ENCODE measurements around the gene RNU7-1.

RNU7-1 gene

DNA sequence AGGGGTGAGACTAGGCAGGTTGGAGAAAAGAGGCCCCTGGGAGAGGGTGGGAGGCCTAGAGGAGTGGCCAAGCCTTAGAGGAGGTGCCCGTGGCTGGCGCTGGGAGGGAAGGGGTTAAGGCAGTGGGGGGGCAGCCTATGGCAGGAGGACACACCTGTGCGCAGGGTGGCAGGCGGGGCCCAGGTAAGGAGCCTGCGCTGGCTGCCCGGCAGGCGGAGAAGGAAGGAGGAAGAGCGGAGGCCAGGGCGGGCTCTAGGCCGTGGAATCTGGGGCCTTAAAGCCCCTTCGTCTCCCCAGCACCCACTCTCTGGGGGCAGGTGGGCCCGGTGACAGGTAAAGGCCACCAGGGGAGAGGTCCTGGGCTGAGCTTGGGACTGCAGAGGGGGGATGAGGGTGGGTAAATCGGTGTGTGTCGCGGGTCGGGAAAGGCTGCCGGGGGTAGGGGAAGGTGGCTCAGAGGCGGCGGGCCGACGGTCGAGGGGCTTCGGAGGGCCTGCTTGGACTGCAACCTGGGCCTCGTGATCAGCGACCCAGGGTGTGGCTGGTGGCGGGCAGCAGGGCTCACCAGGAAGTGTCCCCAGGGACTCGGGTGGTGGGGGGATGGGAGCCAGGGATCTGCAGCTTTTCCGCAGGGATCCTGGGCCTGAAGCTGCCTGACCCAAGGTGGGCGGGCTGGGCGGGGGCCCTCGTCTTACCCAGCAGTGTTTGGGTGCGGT, 19.6 kb downstream of the RNU7-1 start:
- no peak for DNase-seq (ENCODE audit: low read depth in 2 of 2, low spot score in 1 of 2)

DNA sequence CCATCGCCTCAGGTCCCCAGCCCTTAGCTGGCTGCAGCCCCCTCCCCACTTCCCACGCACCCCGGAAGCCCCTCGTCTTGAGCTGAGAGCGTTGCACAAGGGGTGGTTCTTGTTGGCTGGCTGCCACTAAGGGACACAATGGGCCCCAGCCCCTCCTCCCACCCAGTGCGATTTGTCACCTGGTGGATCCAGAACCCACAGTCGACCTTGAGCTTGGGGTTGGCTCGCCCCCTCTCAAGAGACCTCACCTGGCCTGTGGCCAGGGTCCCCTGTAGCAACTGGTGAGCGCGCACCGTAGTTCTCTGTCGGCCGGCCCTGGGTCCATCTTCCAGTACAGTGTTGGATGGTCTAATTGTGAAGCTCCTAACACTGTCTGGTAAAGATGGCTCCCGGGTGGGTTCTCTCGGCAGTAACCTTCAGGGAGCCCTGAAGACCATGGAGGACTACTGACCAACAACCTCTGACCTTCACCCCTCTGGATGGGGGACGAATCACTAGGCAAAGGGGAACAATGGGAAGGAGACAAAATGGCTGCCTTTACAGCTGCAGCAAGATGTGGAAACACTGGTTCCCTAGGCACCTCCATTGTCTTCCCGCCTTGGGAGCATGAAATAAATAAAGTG, 20.3 kb downstream of the RNU7-1 start:
- no peak for DNase-seq (ENCODE audit: low read depth in 2 of 2, low spot score in 1 of 2)

DNA sequence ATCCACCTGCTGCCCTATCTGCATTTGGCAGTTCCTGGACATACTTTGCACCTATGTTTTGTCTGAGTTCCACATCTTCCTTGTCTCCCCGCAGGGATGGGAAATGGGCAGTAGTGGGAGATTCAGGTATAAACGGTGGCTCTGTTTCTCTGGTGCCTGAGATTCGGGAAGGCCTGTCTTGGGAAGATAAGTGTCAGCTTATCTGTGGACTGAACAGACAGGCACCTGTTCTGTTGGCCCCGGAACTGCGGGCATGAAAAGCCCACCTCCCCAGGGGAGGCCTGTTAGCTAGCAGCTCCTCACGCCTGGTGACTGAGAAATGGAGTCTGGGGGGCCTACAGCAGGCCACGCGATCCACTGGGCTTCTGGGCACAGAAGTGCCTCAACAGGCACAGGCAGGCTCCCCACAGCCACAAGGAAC, 21.0 kb downstream of the RNU7-1 start:
- no peak for DNase-seq (ENCODE audit: low read depth in 2 of 2, low spot score in 1 of 2)

DNA sequence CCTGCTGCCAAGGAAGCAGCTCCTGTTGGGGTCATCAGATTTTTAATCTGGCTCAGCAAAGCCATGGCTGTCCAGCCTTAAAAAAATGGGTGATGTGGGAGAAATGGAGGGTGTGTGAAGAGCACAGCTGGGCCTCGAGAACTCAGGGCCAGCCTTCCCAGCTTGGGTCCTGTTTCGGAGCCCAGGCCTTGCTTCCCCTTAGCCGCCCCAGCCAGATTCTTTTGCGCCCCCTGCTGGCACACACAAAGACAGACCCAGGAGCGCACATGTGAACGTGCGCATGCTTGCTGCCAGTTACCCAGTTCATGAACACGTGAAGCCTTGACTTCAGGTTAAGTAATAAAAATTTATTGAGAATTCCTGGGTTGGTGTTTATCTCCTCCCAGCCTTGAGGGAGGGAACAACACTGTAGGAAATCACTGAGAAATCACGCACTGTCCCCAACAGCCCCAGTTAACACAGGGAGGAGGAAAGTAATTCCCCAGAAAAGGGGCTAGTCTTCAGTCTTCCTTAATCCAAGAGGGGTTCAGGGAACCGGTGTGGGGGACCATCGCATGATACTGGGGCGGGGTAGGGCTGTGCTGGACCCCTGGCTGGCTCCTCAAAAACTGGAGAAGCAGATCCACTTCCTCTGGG, 21.5 kb downstream of the RNU7-1 start:
- peak; percentile 74 to 77 for DNase-seq (ENCODE audit: low read depth in 2 of 2, low spot score in 1 of 2)

DNA sequence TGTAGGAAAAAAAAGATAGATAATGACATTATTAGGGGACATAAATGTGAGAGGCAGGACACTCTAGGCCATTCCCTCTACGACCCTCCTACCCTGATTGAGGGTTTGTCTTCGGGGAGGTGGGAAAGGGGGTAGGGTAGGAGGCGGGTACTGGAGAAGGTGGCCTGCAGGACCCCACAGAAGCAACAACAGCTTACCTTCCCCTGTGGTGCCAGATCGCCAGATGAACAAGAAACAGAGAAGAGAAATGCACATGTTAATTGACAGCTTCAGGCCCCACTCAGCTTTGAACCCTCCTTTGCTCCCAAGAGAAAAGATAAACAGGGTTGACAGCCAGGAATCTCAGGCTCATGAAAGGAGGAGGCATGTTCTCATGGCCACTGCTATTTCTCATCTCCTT, 22.1 kb downstream of the RNU7-1 start:
- DNase-seq (ENCODE audit: low read depth in 2 of 2, low spot score in 1 of 2), result no peak

DNA sequence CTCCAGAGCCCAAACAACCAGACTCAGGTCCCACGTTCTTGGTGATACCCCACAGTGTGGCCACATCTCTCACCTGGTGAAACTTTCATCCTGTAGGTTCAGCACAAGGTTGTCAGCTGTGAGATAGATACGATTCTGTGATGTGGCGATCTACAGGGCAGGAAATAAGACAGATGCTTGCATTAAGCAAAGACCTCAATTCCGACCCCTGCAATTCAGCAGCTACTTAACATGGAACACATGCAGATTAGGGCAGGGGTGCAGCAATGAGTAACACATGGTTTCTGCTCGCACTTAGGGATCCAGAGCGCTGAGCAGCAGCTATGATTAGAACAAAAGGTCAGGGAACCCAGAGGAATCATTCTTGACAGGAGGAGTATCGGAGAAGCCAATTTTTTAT, 22.7 kb downstream of the RNU7-1 start:
- no peak for DNase-seq (ENCODE audit: low read depth in 2 of 2, low spot score in 1 of 2)

DNA sequence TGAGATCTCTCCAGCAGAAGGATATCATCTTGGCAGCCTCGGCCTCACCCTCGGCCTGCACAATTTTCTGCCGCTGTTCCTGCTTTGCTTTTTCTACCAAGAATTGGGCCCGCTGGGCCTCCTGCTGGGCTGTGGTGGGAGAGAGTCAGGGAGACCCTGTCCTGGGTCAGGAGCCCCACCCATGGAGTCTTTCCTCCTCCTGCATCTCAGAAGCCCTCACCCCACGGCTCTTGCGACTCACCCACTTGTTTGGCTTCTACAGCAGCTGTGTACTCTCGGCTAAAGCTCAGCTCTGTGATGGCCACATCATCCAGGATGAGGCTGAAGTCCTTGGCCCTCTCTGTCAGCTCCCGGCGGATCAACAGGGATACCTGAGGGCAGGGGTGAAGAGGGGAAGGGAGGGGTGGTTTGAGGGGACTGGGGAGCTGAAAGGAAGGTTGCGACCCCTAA, 24.1 kb downstream of the RNU7-1 start:
- no peak for DNase-seq (ENCODE audit: low read depth in 2 of 2, low spot score in 1 of 2)

DNA sequence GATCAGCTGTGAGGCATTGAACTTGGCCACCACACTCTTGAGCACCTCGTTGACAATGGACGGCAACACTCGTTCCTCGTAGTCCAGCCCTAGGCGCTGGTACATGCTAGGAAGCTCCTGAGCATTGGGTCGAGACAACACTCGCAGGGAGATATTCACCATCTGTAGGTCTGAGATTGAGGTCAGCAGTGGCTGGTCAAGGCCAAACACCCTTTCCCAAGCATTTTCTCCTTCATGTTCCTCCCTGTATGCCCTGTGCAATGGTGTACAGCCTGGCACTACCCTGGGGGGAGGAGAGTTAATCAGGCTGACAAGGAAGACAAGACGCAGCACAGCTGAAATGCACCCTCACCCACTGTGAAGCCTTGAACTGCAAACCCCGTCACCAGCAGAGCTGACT, 24.8 kb downstream of the RNU7-1 start:
- no peak for DNase-seq (ENCODE audit: low read depth in 2 of 2, low spot score in 1 of 2)

DNA sequence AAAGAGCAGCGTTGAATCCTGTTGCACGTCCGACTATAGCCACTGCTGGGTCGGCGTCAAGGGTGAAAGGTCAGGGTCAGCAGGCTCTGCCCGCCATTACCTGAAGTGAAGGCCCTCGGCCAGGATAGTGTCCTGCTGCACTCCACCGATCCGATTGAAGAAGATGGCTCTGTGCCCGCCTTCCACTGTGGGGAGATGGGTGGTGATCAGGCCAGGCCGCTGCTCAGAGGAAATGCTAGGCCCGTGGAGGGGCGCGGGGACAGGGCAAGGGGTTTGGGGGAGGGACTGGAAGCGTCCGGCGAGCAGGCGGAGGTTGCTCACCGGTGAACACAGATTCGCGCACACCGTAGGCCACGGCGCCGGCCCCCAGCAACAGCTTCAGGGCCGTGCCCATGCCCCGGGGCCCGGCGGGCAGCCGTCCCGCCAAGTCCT, 26.5 kb downstream of the RNU7-1 start:
- no peak for DNase-seq (ENCODE audit: low read depth in 2 of 2, low spot score in 1 of 2)

DNA sequence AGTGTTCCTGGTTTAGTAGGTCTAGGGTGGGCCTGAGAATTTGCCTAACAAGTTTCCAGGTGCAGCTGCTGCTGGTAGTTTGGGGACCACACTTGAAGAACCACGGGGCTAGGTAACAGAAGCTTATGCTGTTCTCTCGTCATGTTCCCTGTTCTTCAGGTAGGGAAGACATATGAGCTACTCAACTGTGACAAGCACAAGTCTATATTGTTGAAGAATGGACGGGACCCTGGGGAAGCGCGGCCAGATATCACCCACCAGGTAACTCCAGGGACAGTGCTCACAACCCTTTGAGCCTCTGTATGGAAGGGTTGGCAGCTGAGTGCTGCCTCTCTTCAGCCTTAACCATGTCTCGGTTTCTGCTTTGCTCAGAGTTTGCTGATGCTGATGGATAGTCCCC, 30.6 kb downstream of the RNU7-1 start:
- DNase-seq (ENCODE audit: low read depth in 2 of 2, low spot score in 1 of 2), result no peak

DNA sequence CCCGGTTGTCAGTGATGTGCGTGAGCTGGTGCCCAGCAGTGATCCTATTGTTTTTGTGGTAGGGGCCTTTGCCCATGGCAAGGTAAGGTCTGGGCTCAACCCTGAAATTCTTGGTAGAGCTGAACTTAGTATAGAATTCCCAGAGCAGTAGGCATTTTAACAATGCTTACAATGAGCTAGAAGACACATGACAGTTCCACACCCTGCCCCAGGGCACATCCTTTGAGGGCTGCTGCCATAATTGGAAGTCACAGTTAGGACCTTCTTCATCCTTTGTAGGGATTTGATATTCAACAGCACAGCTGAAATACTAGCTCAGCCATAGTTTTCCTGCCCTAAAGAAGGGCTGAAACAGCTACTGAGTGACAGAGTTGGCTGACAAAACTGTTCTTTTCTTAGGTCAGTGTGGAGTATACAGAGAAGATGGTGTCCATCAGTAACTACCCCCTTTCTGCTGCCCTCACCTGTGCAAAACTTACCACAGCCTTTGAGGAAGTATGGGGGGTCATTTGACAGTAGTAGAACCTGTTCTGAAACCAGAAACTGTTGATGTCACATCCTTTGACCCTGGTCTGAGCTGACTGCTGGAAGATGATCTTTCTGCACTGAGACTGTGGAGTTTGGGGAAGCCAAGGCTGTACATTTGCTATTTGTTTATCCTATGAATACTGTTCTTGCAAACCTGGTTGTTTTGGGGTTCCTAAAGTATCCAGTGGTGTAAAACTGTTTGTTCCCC, 31.8 kb downstream of the RNU7-1 start:
- DNase-seq (ENCODE audit: low read depth in 2 of 2, low spot score in 1 of 2), result no peak

DNA sequence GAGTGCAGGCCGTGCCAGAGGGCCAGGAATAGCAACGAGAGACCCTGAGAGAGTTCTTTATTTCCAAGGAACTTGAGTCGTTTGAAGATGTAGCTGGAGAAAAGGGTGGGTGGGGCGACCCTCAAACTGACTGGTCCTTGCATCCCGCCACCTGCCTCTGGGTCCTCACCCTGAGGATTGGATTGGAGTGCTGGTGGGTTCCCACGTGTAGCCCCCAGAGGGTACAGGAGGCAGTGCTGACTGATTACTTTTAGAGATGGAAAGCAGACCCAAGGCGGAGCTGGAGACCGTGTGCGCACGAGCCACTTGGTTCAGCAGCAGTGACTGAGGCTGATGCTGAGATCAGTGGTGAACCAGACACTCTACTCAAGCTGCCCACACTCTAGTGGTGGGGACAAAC, 34.0 kb downstream of the RNU7-1 start:
- DNase-seq (ENCODE audit: low read depth in 2 of 2, low spot score in 1 of 2), result no peak

DNA sequence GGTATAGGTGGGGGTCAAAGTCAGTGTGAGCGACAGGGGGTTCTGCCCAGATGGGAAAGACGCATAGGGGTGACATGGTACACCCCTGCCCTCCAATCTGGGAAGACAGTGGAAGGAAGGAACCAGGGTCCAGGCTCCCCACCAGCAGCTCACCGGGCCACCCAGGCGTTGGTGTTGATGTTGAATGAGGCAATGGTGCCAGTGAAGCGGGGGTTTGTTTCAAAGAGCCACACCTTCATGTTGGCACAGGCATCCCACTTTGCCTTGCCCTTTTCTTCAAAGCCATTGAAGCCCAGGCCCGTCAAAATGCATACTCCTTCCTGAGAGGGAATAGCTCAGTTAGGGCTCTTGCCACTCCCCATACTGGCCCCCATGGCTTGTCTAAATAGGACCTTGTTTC, 34.6 kb downstream of the RNU7-1 start:
- no peak for DNase-seq (ENCODE audit: low read depth in 2 of 2, low spot score in 1 of 2)

DNA sequence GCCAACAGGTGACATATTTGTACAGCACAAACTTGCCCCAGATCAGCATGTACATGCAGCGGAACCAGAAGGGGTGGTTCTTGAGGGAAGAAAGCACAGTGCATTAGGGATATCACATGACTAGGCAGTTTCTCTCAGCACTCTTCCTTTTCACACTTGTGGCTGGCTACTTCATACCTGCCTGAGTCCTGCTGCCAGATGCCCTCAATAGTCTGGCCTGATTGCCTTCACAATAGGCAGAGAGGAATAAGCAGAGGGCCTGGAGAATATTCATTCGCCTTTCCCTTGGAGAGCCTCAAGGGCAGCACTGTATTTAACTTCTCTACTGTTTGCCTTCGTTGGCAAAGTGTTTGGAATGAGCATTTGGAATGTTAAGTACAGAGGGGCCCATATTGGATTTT, 35.0 kb downstream of the RNU7-1 start:
- DNase-seq (ENCODE audit: low read depth in 2 of 2, low spot score in 1 of 2), result no peak

DNA sequence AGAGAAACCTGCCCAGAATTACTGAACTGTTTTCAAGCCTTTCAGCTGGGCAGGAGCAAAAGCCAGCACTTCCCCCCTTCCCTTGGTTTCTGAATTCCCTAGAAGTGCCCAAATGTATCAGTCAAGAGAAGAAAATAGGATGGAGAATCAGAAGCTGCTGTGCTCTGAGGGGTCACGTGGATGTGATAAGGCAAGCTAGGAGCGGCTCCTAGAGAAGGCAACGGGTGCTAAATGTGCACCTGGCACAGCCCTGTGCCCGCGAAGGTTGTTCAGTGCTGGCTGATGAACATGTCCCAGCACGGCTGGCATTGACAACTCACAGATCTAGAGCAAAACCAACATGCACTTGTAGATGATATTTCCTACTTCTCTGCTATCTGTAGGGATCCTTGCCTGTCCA, 35.4 kb downstream of the RNU7-1 start:
- no peak for DNase-seq (ENCODE audit: low read depth in 2 of 2, low spot score in 1 of 2)

DNA sequence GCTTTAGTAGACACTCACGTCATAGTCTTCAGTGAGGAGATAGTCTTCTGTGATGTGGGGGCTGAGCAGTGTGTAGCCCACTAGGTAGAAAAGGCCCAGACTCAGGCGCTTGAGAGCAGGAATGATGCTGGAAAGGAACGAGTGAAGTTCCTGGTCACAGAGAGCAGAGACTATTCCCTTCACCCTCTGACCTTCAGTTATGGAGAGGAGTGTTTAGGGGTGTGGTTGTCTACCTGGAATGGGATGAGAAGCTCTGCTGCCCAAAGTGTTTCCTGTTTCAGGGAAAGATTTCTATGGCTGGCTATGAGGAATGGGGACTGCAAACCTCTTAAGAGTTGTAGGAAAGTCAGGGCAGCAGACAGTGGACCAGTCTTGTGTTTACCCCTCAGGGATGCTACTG, 35.8 kb downstream of the RNU7-1 start:
- DNase-seq (ENCODE audit: low read depth in 2 of 2, low spot score in 1 of 2), result no peak

DNA sequence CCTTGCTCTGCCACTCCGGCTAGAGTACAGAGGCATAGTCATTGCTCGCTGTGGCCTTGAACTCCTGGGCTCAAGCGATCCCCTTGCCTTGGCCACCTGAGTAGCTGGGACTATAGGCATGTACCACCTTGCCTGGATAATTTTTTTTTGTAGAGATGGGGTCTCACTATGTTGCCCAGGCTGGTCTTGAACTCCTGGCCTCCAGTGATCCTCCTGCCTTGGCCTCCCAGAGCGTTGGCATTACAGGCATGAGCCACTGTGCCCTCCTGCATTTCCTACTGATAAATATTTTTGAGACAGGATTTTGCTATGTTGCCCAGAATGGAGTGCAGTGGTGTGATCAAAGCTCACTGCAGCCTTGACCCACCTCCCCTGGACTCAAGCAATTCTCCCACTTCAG, 36.5 kb downstream of the RNU7-1 start:
- no peak for DNase-seq (ENCODE audit: low read depth in 2 of 2, low spot score in 1 of 2)

DNA sequence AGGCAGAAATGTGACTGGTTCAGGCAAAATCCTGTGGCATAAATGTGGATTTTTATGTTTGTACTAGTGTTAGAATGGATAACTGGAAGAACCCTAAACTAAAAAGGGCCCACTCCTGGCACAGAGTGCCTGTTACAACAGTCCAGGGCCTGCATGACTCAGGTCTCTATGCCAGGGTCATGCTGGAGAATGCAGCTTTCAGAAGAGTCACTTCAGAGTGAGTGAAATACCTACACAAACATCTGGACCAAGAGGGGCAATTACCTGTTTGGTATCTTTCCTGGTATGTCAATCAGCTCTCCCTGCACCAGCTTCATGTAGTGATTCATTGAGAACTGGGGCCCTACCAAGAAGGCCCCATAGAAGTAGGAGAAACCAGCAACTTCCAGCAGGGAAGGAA, 37.1 kb downstream of the RNU7-1 start:
- DNase-seq (ENCODE audit: low read depth in 2 of 2, low spot score in 1 of 2), result no peak

DNA sequence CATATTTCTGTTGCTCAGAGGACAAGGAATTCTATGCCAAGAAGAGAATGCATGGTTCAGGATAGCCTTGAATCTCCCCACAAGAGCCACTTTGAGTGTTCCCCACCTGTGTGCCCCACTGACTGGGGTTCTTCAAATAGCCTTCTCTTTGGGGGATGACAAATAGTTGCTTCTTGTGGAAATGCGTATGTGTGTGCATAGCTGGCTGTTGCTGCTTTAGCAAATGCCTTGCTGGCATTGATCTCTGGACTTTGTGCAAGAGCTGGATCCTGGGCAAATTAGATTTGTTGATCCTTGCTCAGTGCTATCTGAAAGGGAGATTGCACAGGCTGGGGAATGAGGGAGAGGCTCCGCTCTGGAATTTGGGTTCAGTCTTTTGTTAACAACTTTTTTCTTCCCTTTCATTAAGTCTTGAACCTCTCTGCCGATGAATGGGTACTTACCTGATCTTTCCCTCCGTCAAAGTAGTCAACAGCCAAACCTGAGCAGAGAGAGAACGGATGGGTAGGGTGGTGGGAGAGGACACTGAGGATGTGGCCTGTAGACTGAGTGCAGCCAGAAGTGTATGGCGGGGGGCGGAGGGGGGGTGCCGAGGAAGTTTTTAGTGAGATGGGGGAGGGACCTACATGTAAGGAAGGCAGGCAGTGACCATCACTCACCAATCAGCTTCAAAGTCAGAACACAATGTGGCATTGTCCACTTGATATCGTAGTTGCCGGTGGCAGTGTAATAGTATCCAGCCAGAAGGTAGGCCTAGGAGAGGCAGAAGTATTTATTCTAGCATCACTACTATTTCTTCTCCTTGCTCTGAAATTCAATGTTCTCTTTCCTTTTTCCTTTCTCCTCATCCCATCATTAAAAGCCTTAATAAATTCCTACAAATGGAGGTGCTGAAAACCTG, 37.8 kb downstream of the RNU7-1 start:
- no peak for DNase-seq (ENCODE audit: low read depth in 2 of 2, low spot score in 1 of 2)

DNA sequence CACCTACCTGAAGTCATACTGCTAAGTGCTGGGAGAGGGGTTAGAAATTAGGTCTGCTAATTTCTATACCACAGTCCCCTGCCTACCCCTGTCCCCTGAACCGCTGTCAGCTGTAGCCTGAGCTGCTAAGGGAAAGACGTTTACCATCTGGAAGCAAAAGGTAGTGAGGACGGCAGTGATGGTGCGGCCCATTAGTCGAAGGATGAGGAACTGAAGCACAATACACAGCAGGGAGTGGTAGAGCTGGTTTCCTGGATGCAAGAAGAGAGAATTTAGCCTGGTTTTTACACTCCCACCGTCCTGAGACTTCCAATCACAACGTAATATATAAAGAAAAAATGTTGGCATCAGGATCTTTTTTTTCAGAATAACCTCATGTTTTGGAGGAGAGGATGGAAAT, 38.9 kb downstream of the RNU7-1 start:
- DNase-seq (ENCODE audit: low read depth in 2 of 2, low spot score in 1 of 2), result no peak

All from stimulated activated CD8-positive, alpha-beta memory T cell treated with anti-CD3 and anti-CD28 coated beads, Interleukin-4, amount 100 ng/mL, for 4 hours (primary cell).